Lower leg skin (tissue), 3 donors: ENCODE data around the gene KLK6.

ENCODE experiments used
- POLR2A ChIP-seq, 2 donors: fragments of 450-650 bp; IDR thresholded peaks; one replicate each; pipeline ENCODE4 v1.6.1; 2016 to 2017; ENCODE audit warnings: antibody characterized with exemption in 2 of 2, mild to moderate bottlenecking in 1 of 2, moderate library complexity in 1 of 2
- TF ChIP-seq, protein P1 (sequence below), 3 donors: fragments of 450-650 bp; IDR thresholded peaks; one replicate each; pipeline ENCODE4 v1.5.1; 2016; ENCODE audit warnings: antibody characterized with exemption in 3 of 3, mild to moderate bottlenecking in 3 of 3, moderate library complexity in 2 of 3

DNA sequence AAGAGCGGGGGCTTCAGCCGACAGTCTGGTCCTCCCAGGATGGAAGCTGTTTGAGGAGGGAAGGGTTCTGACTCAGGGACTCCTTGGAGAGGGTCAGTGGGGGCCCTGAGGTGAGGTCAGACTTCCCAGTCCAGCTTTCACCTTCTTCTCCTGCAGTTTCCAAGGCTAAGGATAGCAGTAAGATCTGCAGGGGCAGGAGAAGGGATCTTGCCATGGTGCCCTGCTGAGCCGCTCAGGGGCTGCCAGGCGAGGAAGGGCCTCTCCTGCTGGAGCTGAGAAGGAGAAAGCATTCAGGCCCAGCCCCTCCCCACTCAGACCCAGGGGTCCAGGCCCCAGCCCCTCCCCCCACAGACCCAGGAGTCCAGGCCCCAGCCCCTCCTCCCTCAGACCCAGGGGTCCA, 12.8 kb upstream of the KLK6 start:
- TF ChIP-seq, protein P1, sequence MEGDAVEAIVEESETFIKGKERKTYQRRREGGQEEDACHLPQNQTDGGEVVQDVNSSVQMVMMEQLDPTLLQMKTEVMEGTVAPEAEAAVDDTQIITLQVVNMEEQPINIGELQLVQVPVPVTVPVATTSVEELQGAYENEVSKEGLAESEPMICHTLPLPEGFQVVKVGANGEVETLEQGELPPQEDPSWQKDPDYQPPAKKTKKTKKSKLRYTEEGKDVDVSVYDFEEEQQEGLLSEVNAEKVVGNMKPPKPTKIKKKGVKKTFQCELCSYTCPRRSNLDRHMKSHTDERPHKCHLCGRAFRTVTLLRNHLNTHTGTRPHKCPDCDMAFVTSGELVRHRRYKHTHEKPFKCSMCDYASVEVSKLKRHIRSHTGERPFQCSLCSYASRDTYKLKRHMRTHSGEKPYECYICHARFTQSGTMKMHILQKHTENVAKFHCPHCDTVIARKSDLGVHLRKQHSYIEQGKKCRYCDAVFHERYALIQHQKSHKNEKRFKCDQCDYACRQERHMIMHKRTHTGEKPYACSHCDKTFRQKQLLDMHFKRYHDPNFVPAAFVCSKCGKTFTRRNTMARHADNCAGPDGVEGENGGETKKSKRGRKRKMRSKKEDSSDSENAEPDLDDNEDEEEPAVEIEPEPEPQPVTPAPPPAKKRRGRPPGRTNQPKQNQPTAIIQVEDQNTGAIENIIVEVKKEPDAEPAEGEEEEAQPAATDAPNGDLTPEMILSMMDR (IDR thresholded peaks at IDR 0.05), result no peak
- TF ChIP-seq POLR2A (IDR thresholded peaks at IDR 0.05), result no peak
